ENCODE measurements around the gene ILK. TPM values are rescaled to one million over a fixed set of nuclear protein-coding genes. Genes with fewer than 3 reads are reported as not detected.

ILK gene
- total and polyA plus RNA-seq, 2 donors = 216 to 578 TPM

DNA sequence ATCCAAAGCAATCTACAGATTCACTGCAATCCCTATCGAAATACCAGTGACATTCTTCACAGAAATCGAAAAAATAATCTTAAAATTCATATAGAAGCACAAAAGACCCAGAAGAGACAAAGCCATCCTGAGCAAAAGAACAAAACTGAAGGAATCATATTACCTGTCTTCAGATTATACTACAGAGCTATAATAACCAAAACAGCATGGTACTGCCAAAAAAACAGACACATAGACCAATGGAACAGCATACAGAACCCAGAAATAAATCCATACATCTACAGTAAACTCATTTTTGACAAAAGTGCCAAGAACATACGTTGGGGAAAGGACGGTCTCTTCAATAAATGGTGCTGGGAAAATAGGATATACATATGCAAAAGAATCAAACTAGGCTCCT, 19.0 kb upstream of the ILK start:
- no peaks in the 10 kb centered on the region for H3K36me3 ChIP-seq (ENCODE audit: insufficient read depth)
- H3K27ac ChIP-seq (ENCODE audit: low read depth) = no peak overlapping the region
- DNase-seq (ENCODE audit: extremely low spot score) = no peak
- WGBS = 94% methylated on average over 4 of the region's 4 CpGs
- no peaks in the 10 kb centered on the region for H3K4me1 ChIP-seq (ENCODE audit: insufficient read depth)
- H3K4me3 ChIP-seq (ENCODE audit: low read depth, low read length) = no peak overlapping the region

DNA sequence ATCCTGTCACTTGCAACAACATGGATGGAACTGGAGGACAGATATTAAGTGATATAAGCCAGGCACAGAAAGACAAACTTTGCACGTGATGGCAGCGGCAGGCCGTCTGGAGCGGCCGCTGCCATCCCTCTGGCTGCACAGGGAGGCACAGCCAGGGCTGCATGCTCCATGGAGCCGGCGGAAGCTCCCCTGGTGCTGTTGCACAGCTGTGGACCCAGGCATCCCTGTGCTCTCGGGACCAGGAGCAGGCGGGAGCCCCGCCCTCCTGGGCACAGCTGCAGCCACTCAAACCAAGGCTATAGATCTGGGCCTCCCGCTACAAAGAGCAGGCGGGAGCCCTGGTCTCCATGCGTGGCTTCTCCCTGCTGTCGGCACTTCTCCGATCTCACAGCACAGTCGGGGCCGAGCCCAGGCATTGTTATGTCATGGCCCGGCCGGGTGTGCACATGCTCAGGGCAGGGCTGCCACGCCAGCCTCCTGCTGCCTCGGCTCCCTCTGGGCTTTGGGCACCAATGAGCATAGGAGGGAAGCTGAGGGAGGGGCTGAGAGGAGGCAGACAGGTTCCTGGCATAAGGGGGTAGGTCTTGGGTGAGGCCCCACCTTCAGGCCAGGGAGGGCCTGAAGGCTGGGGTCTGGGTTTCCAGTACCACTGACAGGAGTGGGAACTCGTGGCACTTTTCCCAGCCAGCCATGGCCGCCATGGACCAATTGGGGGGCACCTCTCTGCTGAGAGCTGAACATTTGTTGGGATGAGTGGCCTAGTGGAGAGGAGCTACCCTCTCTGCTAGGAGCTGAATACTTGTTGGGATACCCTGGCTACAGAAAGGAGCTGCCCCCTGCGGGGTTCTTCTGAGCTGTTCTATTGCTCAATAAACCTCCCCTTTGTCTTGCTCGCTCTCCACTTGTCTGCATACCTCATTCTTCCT, 16.9 kb upstream of the ILK start:
- Histone ChIP-seq H3K4me3 (ENCODE audit: low read depth, low read length) (no peak overlapping the region), H3K36me3 (ENCODE audit: insufficient read depth) (no peaks in the 10 kb centered on the region), H3K27ac (ENCODE audit: low read depth) (no peak overlapping the region), H3K4me1 (ENCODE audit: insufficient read depth) (no peaks in the 10 kb centered on the region)
- WGBS = 62% methylated on average over 25 of the region's 25 CpGs
- no peak for DNase-seq (ENCODE audit: extremely low spot score)

DNA sequence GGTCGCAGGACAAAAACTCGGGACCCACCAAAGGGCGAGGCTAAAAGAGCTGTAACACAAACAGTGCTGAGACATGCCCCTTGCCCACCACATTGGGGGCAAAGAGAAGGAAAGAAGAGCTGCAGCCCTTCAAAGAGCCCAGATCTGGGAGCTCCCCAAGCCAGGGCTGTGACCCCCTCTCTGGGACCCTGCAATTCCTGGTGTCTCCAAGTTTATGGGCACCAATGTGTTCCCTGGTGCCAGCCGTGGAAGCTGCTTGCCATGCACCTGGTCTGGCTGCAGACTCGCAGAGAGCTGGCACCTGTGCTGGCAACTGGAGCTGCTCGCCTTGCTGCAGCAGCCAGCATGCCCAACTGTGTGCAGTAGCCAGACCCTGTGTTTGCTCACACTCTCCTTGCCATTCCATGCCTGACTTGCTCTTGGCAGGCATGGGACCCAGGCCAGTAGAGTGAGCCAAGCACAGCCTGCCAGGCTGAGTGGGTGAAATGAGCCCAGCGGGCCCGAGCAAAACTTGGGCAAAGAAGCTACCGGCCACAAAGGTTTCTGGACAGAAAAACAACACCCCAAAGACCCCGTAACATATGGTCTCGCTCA, 16.1 kb upstream of the ILK start:
- H3K4me1 ChIP-seq (ENCODE audit: insufficient read depth) = no peaks in the 10 kb centered on the region
- H3K4me3 ChIP-seq (ENCODE audit: low read depth, low read length) = no peak overlapping the region
- H3K36me3 ChIP-seq (ENCODE audit: insufficient read depth) = no peaks in the 10 kb centered on the region
- 94% methylated on average over 11 of the region's 11 CpGs for WGBS
- DNase-seq (ENCODE audit: extremely low spot score) = no peak
- H3K27ac ChIP-seq (ENCODE audit: low read depth) = no peak overlapping the region

DNA sequence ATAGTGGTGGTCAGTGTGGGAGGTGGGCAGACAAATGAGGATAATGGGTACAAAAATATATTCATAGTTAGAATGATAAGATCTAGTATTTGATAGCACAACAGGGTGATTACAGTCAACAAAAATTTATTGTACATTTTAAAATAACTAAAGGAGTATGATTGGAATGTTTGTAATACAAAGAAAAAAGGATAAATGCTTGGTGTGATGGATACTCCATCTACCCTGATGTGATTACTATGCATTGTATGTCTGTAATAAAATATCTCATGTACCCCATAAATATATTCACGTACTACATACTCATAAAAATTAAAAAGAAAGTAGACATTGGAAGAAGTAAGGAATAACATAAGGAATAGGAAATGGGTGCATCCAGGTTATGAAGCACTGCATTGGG, 15.6 kb upstream of the ILK start:
- no peak for DNase-seq (ENCODE audit: extremely low spot score)
- Histone ChIP-seq H3K4me3 (ENCODE audit: low read depth, low read length) (no peak overlapping the region), H3K36me3 (ENCODE audit: insufficient read depth) (no peaks in the 10 kb centered on the region), H3K27ac (ENCODE audit: low read depth) (no peak overlapping the region), H3K4me1 (ENCODE audit: insufficient read depth) (no peaks in the 10 kb centered on the region)
- 85% methylated on average over 1 of the region's 1 CpG for WGBS

DNA sequence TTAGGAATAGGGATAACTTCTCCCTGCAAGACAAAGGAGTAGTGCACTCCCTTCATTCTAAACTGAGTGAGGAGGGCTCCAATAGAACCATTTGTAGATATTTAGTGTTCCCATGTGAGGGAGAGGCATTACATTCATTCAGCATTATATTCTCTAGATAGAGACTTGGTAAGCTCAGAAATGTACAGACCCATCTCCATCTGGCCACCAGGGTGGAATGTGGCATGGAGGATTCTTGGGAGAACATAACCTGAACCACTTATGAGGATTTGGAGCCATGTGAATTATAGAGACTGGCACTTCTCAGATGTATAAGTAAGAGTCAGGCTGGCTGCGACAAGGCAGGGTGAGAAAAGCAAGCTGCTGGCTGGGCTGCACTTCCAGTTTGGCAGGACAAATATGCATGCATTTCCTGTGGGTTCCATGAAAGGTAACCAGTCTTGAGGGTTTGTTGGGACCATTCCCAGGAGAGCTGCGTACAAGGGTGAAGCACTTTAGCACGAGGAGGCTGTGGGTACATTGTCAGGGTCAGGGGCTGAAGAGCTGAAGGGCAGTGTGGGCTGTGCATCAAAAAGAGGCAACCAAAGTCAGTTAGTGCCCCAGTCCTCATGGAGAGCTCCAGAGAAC, 9.3 kb upstream of the ILK start:
- no peak overlapping the region for H3K27ac ChIP-seq (ENCODE audit: low read depth)

DNA sequence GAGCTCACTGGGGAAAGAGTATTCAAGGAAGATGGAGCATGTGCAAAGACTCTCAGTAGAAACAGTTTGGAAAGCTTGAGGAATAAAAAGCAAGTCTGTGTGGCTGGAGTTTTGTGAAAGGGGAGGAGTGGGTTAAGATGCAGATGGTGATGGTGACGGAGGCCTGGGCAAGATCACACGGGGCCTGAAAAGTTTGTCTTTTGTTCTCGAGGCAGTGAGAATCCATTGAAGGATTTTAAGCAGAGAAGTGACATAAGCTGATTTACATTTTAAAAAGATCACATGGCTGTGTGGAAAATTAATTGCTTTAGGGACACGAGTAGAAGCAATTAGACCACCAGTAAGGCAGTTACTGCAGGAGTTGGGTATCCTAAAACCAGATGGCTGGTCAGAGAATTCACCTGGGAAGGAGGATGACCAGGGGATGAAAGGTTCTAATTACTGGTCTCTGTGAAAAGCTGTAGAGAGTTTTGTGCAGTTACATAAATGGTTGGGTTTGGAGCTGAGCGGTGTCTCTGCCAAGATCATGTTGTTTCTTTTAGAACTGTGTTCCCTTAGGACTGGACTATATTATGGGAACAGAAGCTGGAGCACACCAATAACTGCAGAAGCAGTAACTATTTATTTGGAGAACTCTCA, 7.2 kb upstream of the ILK start:
- WGBS = 39% methylated on average over 5 of the region's 5 CpGs
- Histone ChIP-seq H3K36me3 (ENCODE audit: insufficient read depth) (no peaks in the 10 kb centered on the region), H3K4me3 (ENCODE audit: low read depth, low read length) (no peak overlapping the region), H3K27ac (ENCODE audit: low read depth) (no peak overlapping the region), H3K4me1 (ENCODE audit: insufficient read depth) (no peaks in the 10 kb centered on the region)
- DNase-seq (ENCODE audit: extremely low spot score) = no peak

More for the DNA sequence above, 9.3 kb upstream of the ILK start:
- no peak for DNase-seq (ENCODE audit: extremely low spot score)
- no peaks in the 10 kb centered on the region for H3K36me3 ChIP-seq (ENCODE audit: insufficient read depth)
- H3K4me1 ChIP-seq (ENCODE audit: insufficient read depth) = no peaks in the 10 kb centered on the region
- H3K4me3 ChIP-seq (ENCODE audit: low read depth, low read length) = no peak overlapping the region
- 87% methylated on average over 3 of the region's 3 CpGs for WGBS

DNA sequence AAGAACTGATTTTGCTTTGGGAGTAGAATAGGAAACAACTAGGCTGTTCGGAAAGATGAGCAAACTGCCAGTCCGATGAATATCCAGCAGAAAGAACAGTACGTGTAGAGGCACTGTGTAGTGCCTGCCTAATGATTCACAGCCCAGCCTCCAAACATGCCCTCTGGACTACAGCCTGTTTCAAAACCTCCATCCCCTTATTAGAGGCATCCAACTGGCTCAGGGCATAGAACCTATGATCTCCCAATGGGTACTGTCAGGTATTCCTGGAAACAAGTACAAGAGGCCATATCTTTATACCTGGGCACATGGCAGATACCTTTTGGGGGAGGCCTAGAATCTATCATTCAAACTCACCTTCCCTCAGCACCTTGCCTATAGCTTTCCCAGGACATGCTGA, 5.0 kb upstream of the ILK start:
- Histone ChIP-seq H3K4me3 (ENCODE audit: low read depth, low read length) (no peak overlapping the region), H3K27ac (ENCODE audit: low read depth) (no peak overlapping the region), H3K4me1 (ENCODE audit: insufficient read depth) (peaks cover 2% of the 10 kb centered on the region), H3K36me3 (ENCODE audit: insufficient read depth) (no peaks in the 10 kb centered on the region)
- 90% methylated on average over 3 of the region's 3 CpGs for WGBS
- no peak for DNase-seq (ENCODE audit: extremely low spot score)

DNA sequence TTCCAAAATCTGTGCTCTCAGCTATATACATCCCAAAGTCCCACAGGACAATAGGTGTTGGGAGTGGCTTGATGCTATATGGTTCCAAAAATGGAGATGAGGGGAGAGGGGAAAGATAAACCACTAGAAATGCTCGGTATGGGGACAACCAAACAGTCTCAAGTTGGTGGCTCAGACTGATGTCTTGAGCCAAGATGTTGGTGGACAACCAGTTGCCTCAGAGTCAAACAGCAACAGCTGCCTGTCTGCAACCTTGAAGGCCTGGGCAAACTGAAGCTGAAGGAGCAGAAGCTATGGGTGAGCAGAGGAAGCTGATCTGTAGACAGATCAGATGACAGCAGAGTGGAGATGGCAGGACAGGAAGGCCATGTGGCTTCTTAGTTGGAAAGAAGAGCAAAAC, 4.1 kb upstream of the ILK start:
- no peak overlapping the region for H3K4me3 ChIP-seq (ENCODE audit: low read depth, low read length)
- 86% methylated on average over 1 of the region's 1 CpG for WGBS
- no peak for DNase-seq (ENCODE audit: extremely low spot score)
- H3K27ac ChIP-seq (ENCODE audit: low read depth) = no peak overlapping the region
- peaks cover 2% of the 10 kb centered on the region for H3K4me1 ChIP-seq (ENCODE audit: insufficient read depth)
- no peaks in the 10 kb centered on the region for H3K36me3 ChIP-seq (ENCODE audit: insufficient read depth)

DNA sequence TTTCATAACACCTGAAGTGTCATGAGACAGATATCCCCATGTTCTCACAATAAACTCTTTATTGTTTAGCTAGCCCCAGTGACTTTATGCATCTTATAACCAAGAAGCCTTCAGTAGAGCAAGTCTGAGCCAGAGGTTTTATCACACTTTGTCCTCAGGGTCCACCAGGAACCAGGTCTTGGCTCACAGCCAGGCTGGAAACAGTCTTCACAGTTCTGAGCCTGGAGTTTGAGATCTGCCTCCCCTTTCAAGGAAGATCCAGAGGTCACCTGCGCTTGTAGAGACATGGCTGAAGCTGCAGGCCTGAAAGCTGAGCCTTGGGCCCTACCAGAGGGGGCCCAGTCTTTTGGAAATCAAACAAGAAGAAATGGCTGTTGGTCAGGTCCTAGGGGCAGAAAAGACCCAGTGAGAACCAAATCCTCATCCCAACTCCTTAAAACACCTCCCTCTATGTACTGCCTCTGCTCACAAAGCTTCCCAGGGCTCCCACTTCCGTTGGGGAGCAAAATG, 3.6 kb upstream of the ILK start:
- Histone ChIP-seq H3K4me3 (ENCODE audit: low read depth, low read length) (no peak overlapping the region), H3K36me3 (ENCODE audit: insufficient read depth) (no peaks in the 10 kb centered on the region), H3K27ac (ENCODE audit: low read depth) (no peak overlapping the region), H3K4me1 (ENCODE audit: insufficient read depth) (peaks cover 2% of the 10 kb centered on the region)
- 84% methylated on average over 2 of the region's 2 CpGs for WGBS
- DNase-seq (ENCODE audit: extremely low spot score) = no peak

DNA sequence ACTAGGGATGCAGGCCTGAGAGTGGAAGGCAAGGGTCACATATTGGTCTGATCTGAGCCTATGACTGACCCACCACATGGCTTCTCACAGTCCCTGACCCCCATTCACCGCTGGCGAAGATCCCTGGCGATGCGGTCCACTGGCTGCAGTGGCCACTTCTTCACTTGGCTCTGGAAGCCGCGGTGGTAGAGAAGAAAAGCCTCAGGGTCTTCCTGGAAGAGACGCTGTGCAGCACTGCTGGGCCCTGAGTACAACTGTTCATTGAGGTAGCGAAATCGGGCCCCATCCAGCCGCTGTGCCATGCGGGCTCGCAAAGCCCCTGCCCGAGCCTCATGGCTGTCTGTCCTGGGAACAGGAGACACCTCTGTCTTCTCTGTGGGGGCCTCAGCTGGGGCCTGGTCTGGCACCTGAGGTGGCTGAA, 2.5 kb upstream of the ILK start:
- no peak for DNase-seq (ENCODE audit: extremely low spot score)
- H3K4me3 ChIP-seq (ENCODE audit: low read depth, low read length) = no peak overlapping the region
- WGBS = 94% methylated on average over 13 of the region's 13 CpGs
- H3K4me1 ChIP-seq (ENCODE audit: insufficient read depth) = peaks cover 2% of the 10 kb centered on the region
- H3K36me3 ChIP-seq (ENCODE audit: insufficient read depth) = no peaks in the 10 kb centered on the region
- no peak overlapping the region for H3K27ac ChIP-seq (ENCODE audit: low read depth)

DNA sequence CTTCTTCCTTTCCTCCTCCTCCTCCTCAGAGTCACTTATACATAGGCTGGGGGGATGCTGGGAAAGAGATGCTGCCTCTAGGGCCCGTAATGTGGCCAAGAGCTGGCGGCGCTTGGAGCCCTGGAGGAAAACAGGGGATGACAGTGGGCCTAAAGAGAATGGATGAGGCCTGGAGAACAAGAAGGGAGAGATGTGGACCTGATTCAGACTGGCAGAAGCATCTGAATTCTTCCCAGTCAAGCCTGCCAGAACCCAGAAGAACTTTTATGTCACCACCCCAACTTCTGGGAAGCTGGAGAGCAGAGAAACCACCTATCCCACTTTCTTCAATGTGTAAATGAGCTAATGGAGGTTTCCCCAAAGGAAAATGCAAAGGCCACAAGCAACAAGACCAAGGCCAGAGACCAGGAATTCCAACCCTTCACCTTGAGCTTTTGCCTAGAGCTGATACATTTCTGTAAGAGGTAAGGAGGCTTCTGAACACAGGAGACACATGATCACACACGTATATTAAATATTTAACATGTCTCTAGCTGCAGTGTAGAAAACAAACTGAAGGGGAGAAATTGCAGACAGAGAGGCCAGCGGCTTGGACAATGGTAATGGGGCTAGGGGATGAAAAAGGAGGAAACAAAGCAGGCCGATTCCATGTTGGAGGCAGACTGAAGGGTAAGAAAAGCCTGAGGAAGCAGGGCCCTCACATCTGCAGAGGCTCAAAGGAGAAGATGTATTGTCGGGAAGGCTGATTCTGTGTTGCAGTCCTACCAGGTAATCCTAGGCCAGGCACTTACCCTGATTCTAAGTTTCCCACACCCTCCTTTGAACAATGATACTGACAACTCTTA, 1.3 kb upstream of the ILK start:
- Histone ChIP-seq H3K4me3 (ENCODE audit: low read depth, low read length) (peak overlapping the region; percentile 80), H3K4me1 (ENCODE audit: insufficient read depth) (peaks cover 2% of the 10 kb centered on the region), H3K27ac (ENCODE audit: low read depth) (no peak overlapping the region), H3K36me3 (ENCODE audit: insufficient read depth) (no peaks in the 10 kb centered on the region)
- WGBS = 55% methylated on average over 7 of the region's 7 CpGs
- DNase-seq (ENCODE audit: extremely low spot score) = no peak

DNA sequence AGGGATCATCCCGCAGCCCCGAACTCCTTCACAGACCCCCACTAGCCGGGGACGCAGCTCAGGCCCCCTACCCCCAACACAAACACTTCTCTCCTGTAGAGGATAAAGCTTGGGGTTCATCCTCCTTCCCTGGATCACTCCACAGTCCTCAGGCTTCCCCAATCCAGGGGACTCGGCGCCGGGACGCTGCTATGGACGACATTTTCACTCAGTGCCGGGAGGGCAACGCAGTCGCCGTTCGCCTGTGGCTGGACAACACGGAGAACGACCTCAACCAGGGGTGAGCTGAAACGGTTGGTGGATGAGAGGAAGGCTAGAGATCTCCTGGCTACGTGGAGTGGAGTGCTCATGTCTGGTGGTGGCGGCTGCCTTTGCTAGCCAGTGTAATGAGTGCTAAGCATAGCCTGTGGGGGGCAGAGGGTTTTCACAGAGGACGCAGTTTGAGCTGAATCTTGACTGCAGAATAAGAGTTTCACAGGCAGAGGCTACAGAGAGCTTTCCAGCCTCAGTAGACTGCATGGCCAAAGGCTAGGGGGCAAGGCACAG, 580 bp downstream of the ILK start:
- no peaks in the 10 kb centered on the region for H3K36me3 ChIP-seq (ENCODE audit: insufficient read depth)
- peaks cover 2% of the 10 kb centered on the region for H3K4me1 ChIP-seq (ENCODE audit: insufficient read depth)
- WGBS = under 1% methylated on average over 20 of the region's 20 CpGs
- peak overlapping the region; percentile 80 for H3K4me3 ChIP-seq (ENCODE audit: low read depth, low read length)
- DNase-seq (ENCODE audit: extremely low spot score) = peak; percentile 31
- H3K27ac ChIP-seq (ENCODE audit: low read depth) = peak overlapping the region; percentile 86
